ENCODE results near the gene MDH2.

- TF ChIP-seq EZH2phosphoT487 (IDR thresholded peaks at IDR 0.05; ENCODE audit: low read depth) = no peak
- no peak for TF ChIP-seq CTCF (IDR thresholded peaks at IDR 0.05; ENCODE audit: low read depth, low read length)
Observed at GRCh38 chr7:76003351-76003750, 44.6 kb upstream of the MDH2 start.

All from OCI-LY3 (cell line).